ENCODE data around the gene VSTM2L.

DNA sequence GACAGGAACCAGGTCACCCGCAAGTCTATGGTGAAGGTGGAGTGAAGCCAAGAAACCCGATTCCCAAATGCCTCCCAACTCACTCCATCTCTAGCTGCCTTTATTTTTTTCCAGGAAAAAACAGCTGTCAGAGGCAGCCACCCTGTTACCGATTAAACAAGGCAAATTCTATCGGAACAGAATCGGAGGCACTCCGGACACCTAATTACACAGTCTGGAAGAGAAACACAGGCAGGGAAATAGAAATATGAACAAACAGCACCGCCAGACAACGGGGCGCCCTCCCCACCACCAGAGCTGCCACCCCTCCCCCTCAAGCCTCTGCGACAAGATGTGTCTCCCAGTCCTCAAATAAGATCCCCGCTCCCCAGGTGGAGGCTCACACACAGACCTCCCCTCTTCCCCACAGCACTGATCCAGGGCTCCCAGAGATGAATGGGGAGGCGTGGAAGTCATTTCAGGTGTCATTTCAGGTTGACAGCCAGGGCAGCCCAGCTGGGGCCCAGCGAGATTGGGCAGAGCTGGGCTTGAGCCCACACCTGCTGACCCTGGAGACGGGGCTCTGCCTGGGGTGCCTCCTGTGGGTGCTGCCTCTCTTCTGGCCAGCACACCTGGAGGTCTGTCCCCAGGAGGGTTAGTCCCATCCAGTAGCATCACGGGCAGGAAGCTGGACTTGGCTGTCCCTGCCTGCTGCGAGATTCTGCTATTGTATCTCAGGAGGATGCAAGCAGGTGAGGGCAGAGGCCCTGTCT, 19.8 kb upstream of the VSTM2L start:
- TF ChIP-seq EZH2 (IDR thresholded peaks at IDR 0.05; ENCODE audit: low read length) = no peak
- TF ChIP-seq, protein P1, sequence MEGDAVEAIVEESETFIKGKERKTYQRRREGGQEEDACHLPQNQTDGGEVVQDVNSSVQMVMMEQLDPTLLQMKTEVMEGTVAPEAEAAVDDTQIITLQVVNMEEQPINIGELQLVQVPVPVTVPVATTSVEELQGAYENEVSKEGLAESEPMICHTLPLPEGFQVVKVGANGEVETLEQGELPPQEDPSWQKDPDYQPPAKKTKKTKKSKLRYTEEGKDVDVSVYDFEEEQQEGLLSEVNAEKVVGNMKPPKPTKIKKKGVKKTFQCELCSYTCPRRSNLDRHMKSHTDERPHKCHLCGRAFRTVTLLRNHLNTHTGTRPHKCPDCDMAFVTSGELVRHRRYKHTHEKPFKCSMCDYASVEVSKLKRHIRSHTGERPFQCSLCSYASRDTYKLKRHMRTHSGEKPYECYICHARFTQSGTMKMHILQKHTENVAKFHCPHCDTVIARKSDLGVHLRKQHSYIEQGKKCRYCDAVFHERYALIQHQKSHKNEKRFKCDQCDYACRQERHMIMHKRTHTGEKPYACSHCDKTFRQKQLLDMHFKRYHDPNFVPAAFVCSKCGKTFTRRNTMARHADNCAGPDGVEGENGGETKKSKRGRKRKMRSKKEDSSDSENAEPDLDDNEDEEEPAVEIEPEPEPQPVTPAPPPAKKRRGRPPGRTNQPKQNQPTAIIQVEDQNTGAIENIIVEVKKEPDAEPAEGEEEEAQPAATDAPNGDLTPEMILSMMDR (optimal IDR thresholded peaks at IDR 0.05 in 1 of 3, IDR thresholded peaks at IDR 0.05 in 1 of 3, conservative IDR thresholded peaks at IDR 0.05 in 1 of 3; ENCODE audit: extremely low read depth in 1 of 3, insufficient read depth in 2 of 3, low read length in 3 of 3) = no peak
